ENCODE data around the gene CABP5.
"Not testable (repeated sequence)": the region's sequence is repeated elsewhere in the genome, so short reads cannot be mapped to it uniquely, and the experiment has no call there.

The CABP5 gene

GRCh38 chr19:48043675-48044258 lies at the start of gene CABP5:
TSS of gene CABP5 (minus strand) at chr19:48044079. CDS start at chr19:48043922, 157 bp downstream.
- DNase-seq = no peak

- not testable (repeated sequence) for DNase-seq
Measured at GRCh38 chr19:48091111-48091718, 47.3 kb upstream of the CABP5 start.

GRCh38 chr19:48090281-48090802 lies 46.5 kb upstream of the CABP5 start:
- DNase-seq = no peak

- not testable (repeated sequence) for DNase-seq
Measured at GRCh38 chr19:48088991-48089390, 45.1 kb upstream of the CABP5 start.

- no peak for DNase-seq
Measured at GRCh38 chr19:48085904-48086864, 42.3 kb upstream of the CABP5 start.

- DNase-seq = no peak
Measured at GRCh38 chr19:48085076-48085475, 41.2 kb upstream of the CABP5 start.

GRCh38 chr19:48081106-48081505 lies 37.2 kb upstream of the CABP5 start:
- DNase-seq = no peak

GRCh38 chr19:48070177-48070769 lies 26.4 kb upstream of the CABP5 start:
- not testable (repeated sequence) for DNase-seq

- no peak for DNase-seq
Measured at GRCh38 chr19:48069435-48069834, 25.6 kb upstream of the CABP5 start.

- DNase-seq = no peak
Measured at GRCh38 chr19:48064509-48064908, 20.6 kb upstream of the CABP5 start.

- no peak for DNase-seq
Measured at GRCh38 chr19:48061401-48062344, 17.8 kb upstream of the CABP5 start.

GRCh38 chr19:48060381-48060780 lies 16.5 kb upstream of the CABP5 start:
- DNase-seq = no peak

GRCh38 chr19:48059331-48059730 lies 15.5 kb upstream of the CABP5 start:
- no peak for DNase-seq

- DNase-seq = no peak
Measured at GRCh38 chr19:48053856-48054255, 10.0 kb upstream of the CABP5 start.

- DNase-seq = no peak
Measured at GRCh38 chr19:48053076-48053475, 9.2 kb upstream of the CABP5 start.

GRCh38 chr19:48051335-48052033 lies 7.6 kb upstream of the CABP5 start:
- no peak for DNase-seq

- DNase-seq = no peak
Measured at GRCh38 chr19:48044561-48044960, 682 bp upstream of the CABP5 start.

GRCh38 chr19:48041877-48042580 lies 1.9 kb downstream of the CABP5 start:
- DNase-seq = no peak

- no peak for DNase-seq
Measured at GRCh38 chr19:48036765-48037164, 7.1 kb downstream of the CABP5 start.

GRCh38 chr19:48033604-48034003 lies 10.3 kb downstream of the CABP5 start:
- no peak for DNase-seq

- DNase-seq = no peak
Measured at GRCh38 chr19:48030073-48030472, 13.8 kb downstream of the CABP5 start.

All from retina (tissue), 1 donor.